ENCODE results near the gene NUP210L.

The NUP210L gene

DNA sequence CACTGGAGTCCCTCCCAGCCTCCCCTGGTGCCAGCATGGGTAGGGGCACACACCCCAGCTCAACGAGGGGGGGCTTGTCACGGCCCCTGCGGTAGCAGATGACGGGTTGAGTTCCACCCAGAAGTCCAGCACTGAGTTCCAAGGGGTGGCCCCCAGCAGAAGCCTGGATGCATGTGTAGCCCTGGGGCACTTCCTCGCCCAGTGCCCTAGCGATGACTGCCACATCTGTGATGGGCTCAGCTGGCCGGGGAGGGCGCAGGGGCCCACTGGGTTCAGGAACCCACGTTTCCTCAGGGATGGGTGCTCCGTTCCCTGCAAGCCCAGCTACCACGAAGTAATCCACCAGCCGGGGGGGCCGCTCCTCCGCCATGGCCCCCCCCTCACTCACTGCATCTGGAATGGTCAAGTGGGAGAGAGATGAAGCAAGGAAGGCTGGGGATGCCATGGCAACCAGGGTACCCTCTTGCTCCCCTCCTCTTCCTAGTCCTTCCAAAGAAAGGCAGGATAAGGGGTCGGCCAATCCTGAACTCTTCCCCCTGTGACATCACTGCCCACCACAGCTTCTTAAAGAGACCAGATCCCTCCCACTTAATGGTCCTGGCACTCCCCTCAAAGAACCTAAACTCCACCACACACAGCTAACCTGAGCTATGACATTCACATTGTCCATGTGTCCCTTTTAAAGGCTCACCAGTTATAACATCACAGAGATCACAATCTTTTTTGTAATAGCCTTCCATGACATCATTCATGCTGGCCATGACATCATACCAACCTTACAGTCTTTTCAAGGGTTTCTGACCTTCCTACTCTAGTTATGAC, 210.7 kb downstream of the NUP210L start (continued):
- TF ChIP-seq, protein P1, sequence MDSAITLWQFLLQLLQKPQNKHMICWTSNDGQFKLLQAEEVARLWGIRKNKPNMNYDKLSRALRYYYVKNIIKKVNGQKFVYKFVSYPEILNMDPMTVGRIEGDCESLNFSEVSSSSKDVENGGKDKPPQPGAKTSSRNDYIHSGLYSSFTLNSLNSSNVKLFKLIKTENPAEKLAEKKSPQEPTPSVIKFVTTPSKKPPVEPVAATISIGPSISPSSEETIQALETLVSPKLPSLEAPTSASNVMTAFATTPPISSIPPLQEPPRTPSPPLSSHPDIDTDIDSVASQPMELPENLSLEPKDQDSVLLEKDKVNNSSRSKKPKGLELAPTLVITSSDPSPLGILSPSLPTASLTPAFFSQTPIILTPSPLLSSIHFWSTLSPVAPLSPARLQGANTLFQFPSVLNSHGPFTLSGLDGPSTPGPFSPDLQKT (IDR thresholded peaks at IDR 0.05; ENCODE audit: borderline replicate concordance, low read depth, low read length): no peak
- TF ChIP-seq ZNF16 (tag by site-specific recombination; IDR thresholded peaks at IDR 0.05; ENCODE audit: low read depth) (no peak), SP2 (tag by site-specific recombination; IDR thresholded peaks at IDR 0.05) (no peak), ZNF433 (tag by site-specific recombination; IDR thresholded peaks at IDR 0.05; ENCODE audit: low read depth) (no peak), ZBTB7A (tag by site-specific recombination; IDR thresholded peaks at IDR 0.05; ENCODE audit: low read depth) (no peak), ZNF76 (tag by site-specific recombination; IDR thresholded peaks at IDR 0.05; ENCODE audit: borderline replicate concordance, low read depth) (no peak), HIC1 (tag by site-specific recombination; IDR thresholded peaks at IDR 0.05) (peak; percentile 38; the same call in 1 of the 2 replicates), YY1 (tag by site-specific recombination; IDR thresholded peaks at IDR 0.05) (no peak), ZFP41 (tag by site-specific recombination; IDR thresholded peaks at IDR 0.05; ENCODE audit: borderline replicate concordance) (no peak)

- peaks cover 0 to 63% of the 10 kb centered on the region in 2 experiments; a peak in 1 of 3 replicates for H3K36me3 ChIP-seq (ENCODE audit: control insufficient read depth in 2 of 2, insufficient read depth in 1 of 2, low read length in 2 of 2)
- H3K4me1 ChIP-seq (ENCODE audit: control insufficient read depth, insufficient read depth, low read length): no peaks in the 10 kb centered on the region
- TF ChIP-seq ZNF350 (tag by site-specific recombination; IDR thresholded peaks at IDR 0.05) (no peak), KLF1 (tag by site-specific recombination; IDR thresholded peaks at IDR 0.05) (no peak), HIC1 (tag by site-specific recombination; IDR thresholded peaks at IDR 0.05) (peak; percentile 15; the same call in 1 of the 2 replicates)
- no peaks in the 10 kb centered on the region for H3K9me3 ChIP-seq (ENCODE audit: control insufficient read depth, insufficient read depth, low read depth, low read length)
- H3K27ac ChIP-seq (ENCODE audit: extremely low read depth, low read depth, low read length): no peak overlapping the region
- CTCF ChIA-PET: interaction anchor here (1.4 to 2.5 kb wide), 2 partner anchors 24 to 43 kb away, joined by 7 to 10 read pairs; partner anchors contain the start of genes CREB3L4 and RAB13
- POLR2A ChIA-PET: interaction anchor here (0.7 to 4.3 kb wide), 7 partner anchors 13 to 62 kb away, joined by 3 to 36 read pairs (median 4); partner anchors contain the start of genes CREB3L4, CRTC2, RPS27 and SLC39A1
- no peak overlapping the region for H3K4me3 ChIP-seq (ENCODE audit: low read depth, low read length)
Observed at GRCh38 chr1:153942766-153943549, 211.9 kb downstream of the NUP210L start.
